Panc1 (cell line): ENCODE results near the gene RASSF6. TPM values are rescaled to one million over a fixed set of nuclear protein-coding genes. Genes with fewer than 3 reads are reported as not detected.
"Not testable (repeated sequence)": the region's sequence is repeated elsewhere in the genome, so short reads cannot be mapped to it uniquely, and the experiment has no call there.

Experiments
- ATAC-seq: fragments of 200-7000 bp; cut with Tn5 transposase; 2 replicates; pipeline ENCODE4 v1.9.1; 2020; ENCODE audit warnings: mild to moderate bottlenecking, moderate library complexity
- BruUV-seq: library from RNA; stranded (reverse); fragments of 400-500 nt; replicated peaks from 2 replicates; lab custom pipeline; 2021; lab: Mats Ljungman, UMichigan
- CTCF ChIA-PET: fragments of 300-600 bp; sonication (Branson Sonifier 250); formaldehyde crosslinking; loops from one replicate; lab custom pipeline; 2022; ENCODE audit warnings: antibody characterized with exemption; lab: Charles Lee
- POLR2A ChIA-PET: fragments of 300-600 bp; sonication (Branson Sonifier 250); formaldehyde crosslinking; loops from one replicate; lab custom pipeline; 2022; ENCODE audit warnings: antibody characterized with exemption; lab: Charles Lee
- DNase-seq: peaks from one replicate; pipeline ENCODE4 v3.0.0-alpha.2; 2010; ENCODE audit warnings: low read depth, low spot score
- H3K27ac ChIP-seq: 2 replicates; pipeline ENCODE4 v1.5.1; 2011; ENCODE audit warnings: mild to moderate bottlenecking, low read length, inconsistent platforms
- H3K27me3 ChIP-seq: fragments of 200-500 bp; sonication (Bioruptor generic); 2 replicates; pipeline ENCODE4 v1.6.0; 2014; ENCODE audit warnings: low read length, inconsistent platforms; ENCODE audit not compliant: control insufficient read depth, insufficient read depth
- H3K36me3 ChIP-seq: fragments of 200-500 bp; sonication (Bioruptor generic); 2 replicates; pipeline ENCODE4 v1.5.1; 2014; ENCODE audit warnings: inconsistent platforms, mild to moderate bottlenecking, low read length, moderate library complexity; ENCODE audit not compliant: control insufficient read depth, insufficient read depth
- H3K4me1 ChIP-seq: 2 replicates; pipeline ENCODE4 v1.5.1; 2011; ENCODE audit warnings: inconsistent platforms, mild to moderate bottlenecking, low read length, moderate library complexity; ENCODE audit not compliant: control insufficient read depth, insufficient read depth
- H3K4me3 ChIP-seq, 2 experiments: 2 replicates each; pipeline ENCODE4 v1.5.1; 2011 to 2012; ENCODE audit warnings: low read depth in 2 of 2, low read length in 2 of 2, mild to moderate bottlenecking in 2 of 2, inconsistent platforms in 1 of 2, moderate library complexity in 1 of 2
- H3K9me3 ChIP-seq: fragments of 200-500 bp; sonication (Bioruptor generic); 2 replicates; pipeline ENCODE4 v1.5.1; 2014; ENCODE audit warnings: low read depth, mild to moderate bottlenecking, inconsistent platforms, low read length, moderate library complexity; ENCODE audit not compliant: control insufficient read depth, insufficient read depth
- CTCF ChIP-seq: fragments of 450-650 bp; IDR thresholded peaks from 2 replicates; pipeline ENCODE4 v1.5.1; 2017; ENCODE audit warnings: mild to moderate bottlenecking
- POLR2AphosphoS5 ChIP-seq: IDR thresholded peaks from 2 replicates; pipeline ENCODE4 v1.6.1; 2012; ENCODE audit warnings: mild to moderate bottlenecking, low read depth, low read length, moderate library complexity
- REST ChIP-seq, 2 experiments: IDR thresholded peaks; 2 replicates each; pipeline ENCODE4 v1.6.1; 2011 to 2012; ENCODE audit warnings: low read depth in 2 of 2, control low read depth in 1 of 2, low read length in 1 of 2, mild to moderate bottlenecking in 1 of 2, moderate library complexity in 1 of 2; ENCODE audit not compliant: insufficient read depth in 1 of 2
- SIN3A ChIP-seq: IDR thresholded peaks from 2 replicates; pipeline ENCODE4 v1.6.1; 2012; ENCODE audit warnings: low read depth, mild to moderate bottlenecking, low read length, moderate library complexity, borderline replicate concordance; ENCODE audit not compliant: insufficient read depth
- TCF7L2 ChIP-seq: IDR thresholded peaks from 2 replicates; pipeline ENCODE4 v1.6.1; 2011; ENCODE audit warnings: mild to moderate bottlenecking, low read depth, low read length, inconsistent platforms
- in situ Hi-C: cut with HindIII; loops from 2 replicates; pipeline ENCODE4 v1.10.0; 2016; ENCODE audit warnings: low sequenced_read_pairs, low pct_unique_long_range_greater_than_20kb
- intact Hi-C: fragments of 100-400 bp; cut with micrococcal nuclease; formaldehyde crosslinking; loops from one replicate; pipeline ENCODE4 v1.10.0; 2022; ENCODE audit not compliant: unreplicated experiment
- total RNA-seq: library from RNA; stranded (reverse); gene quantifications from one replicate; pipeline ENCODE4 v1.2.1, GENCODE V29; 2021; ENCODE audit not compliant: unreplicated experiment

RASSF6 gene
- total RNA-seq, 1 experiment from 2014 or later = 0.15 TPM

GRCh38 chr4:73668782-73669201 is 48.6 kb upstream of the RASSF6 start:
- no peaks in the 10 kb centered on the region for H3K27me3 ChIP-seq
- H3K27ac ChIP-seq = peak overlapping the region; percentile 68
- no peaks in the 10 kb centered on the region for H3K9me3 ChIP-seq
- H3K4me3 ChIP-seq = no peak overlapping the region
- in situ Hi-C loops = no loop called here
- TF ChIP-seq REST (IDR thresholded peaks at IDR 0.05; ENCODE audit: insufficient read depth in 1 of 2, low read depth in 2 of 2, low read length in 1 of 2) (no peak), POLR2AphosphoS5 (no peak), TCF7L2 (no peak), SIN3A (no peak), CTCF (no peak)
- CTCF ChIA-PET = interaction anchor here (0.8 kb wide), 1 partner anchor 250 kb away, joined by 16 read pairs; no protein-coding TSS in a partner anchor
- intact Hi-C loops = no loop called here
- ATAC-seq = no peak
- POLR2A ChIA-PET = no interaction called here
- DNase-seq = no peak
- no peaks in the 10 kb centered on the region for H3K4me1 ChIP-seq
- H3K36me3 ChIP-seq = no peaks in the 10 kb centered on the region
- BruUV-seq = no TSS peak

- intact Hi-C loops = not testable (repeated sequence)
Measured at GRCh38 chr4:73665924-73666323, 45.7 kb upstream of the RASSF6 start.

More at GRCh38 chr4:73665924-73666323, 45.7 kb upstream of the RASSF6 start:
- H3K4me3 ChIP-seq, H3K27ac ChIP-seq, CTCF ChIA-PET, in situ Hi-C loops, H3K36me3 ChIP-seq, POLR2A ChIA-PET, ATAC-seq, H3K4me1 ChIP-seq, BruUV-seq, H3K27me3 ChIP-seq, H3K9me3 ChIP-seq, DNase-seq: not testable (repeated sequence)
- TF ChIP-seq CTCF = peak; percentile 22; the same call in 1 of the 2 replicates
